Duodenal mucosa (tissue), 2 donors: Measurements from ENCODE around the gene B3GAT3.

ENCODE experiments used
- H3K27ac ChIP-seq: one replicate; pipeline ENCODE4 v1.7.0; 2013; ENCODE audit warnings: low read depth, low read length
- H3K27me3 ChIP-seq, 2 donors: one replicate each; pipeline ENCODE4 v1.7.0; 2013; ENCODE audit warnings: low read length in 2 of 2, control low read depth in 1 of 2; ENCODE audit not compliant: insufficient read depth in 2 of 2, control insufficient read depth in 1 of 2
- H3K36me3 ChIP-seq, 2 donors: one replicate each; pipeline ENCODE4 v1.7.0; 2013; ENCODE audit warnings: low read length in 2 of 2, control low read depth in 1 of 2; ENCODE audit not compliant: insufficient read depth in 2 of 2, control insufficient read depth in 1 of 2
- H3K4me1 ChIP-seq, 2 donors: one replicate each; pipeline ENCODE4 v1.7.0; 2013; ENCODE audit warnings: low read length in 2 of 2, control low read depth in 1 of 2; ENCODE audit not compliant: insufficient read depth in 2 of 2, control insufficient read depth in 1 of 2
- H3K4me3 ChIP-seq, 2 donors: one replicate each; pipeline ENCODE4 v1.7.0; 2013; ENCODE audit warnings: low read length in 2 of 2, low read depth in 1 of 2
- H3K9ac ChIP-seq, 2 donors: one replicate each; pipeline ENCODE4 v1.7.0; 2013; ENCODE audit warnings: low read length in 2 of 2, low read depth in 1 of 2
- H3K9me3 ChIP-seq, 2 donors: one replicate each; pipeline ENCODE4 v1.7.0; 2013; ENCODE audit warnings: low read length in 2 of 2, control low read depth in 1 of 2; ENCODE audit not compliant: control insufficient read depth in 1 of 2

The B3GAT3 gene

DNA sequence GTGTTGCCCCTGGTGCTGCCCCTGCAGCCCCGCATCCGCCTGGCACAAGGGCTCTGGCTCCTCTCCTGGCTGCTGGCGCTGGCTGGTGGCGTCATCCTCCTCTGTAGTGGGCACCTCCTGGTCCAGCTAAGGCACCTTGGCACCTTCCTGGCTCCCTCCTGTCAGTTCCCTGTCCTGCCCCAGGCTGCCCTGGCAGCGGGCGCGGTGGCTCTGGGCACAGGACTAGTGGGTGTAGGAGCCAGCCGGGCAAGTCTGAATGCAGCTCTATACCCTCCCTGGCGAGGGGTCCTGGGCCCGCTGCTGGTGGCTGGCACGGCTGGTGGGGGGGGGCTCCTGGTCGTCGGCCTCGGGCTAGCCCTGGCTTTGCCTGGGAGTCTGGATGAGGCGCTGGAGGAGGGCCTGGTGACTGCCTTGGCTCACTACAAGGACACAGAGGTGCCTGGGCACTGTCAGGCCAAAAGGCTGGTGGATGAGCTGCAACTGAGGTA, 8.5 kb downstream of the B3GAT3 start:
- H3K27ac ChIP-seq, result peak overlapping the region; percentile 79
- H3K9ac ChIP-seq, result peak overlapping the region in 1 of 2 donors; percentile 32
- no peaks in the 10 kb centered on the region for H3K9me3 ChIP-seq
- H3K27me3 ChIP-seq, result no peaks in the 10 kb centered on the region
- peak overlapping the region; percentile 70 to 71 for H3K4me3 ChIP-seq
- H3K4me1 ChIP-seq, result peaks cover 21 to 26% of the 10 kb centered on the region in 2 donors
- peaks cover 3 to 29% of the 10 kb centered on the region in 2 donors for H3K36me3 ChIP-seq

DNA sequence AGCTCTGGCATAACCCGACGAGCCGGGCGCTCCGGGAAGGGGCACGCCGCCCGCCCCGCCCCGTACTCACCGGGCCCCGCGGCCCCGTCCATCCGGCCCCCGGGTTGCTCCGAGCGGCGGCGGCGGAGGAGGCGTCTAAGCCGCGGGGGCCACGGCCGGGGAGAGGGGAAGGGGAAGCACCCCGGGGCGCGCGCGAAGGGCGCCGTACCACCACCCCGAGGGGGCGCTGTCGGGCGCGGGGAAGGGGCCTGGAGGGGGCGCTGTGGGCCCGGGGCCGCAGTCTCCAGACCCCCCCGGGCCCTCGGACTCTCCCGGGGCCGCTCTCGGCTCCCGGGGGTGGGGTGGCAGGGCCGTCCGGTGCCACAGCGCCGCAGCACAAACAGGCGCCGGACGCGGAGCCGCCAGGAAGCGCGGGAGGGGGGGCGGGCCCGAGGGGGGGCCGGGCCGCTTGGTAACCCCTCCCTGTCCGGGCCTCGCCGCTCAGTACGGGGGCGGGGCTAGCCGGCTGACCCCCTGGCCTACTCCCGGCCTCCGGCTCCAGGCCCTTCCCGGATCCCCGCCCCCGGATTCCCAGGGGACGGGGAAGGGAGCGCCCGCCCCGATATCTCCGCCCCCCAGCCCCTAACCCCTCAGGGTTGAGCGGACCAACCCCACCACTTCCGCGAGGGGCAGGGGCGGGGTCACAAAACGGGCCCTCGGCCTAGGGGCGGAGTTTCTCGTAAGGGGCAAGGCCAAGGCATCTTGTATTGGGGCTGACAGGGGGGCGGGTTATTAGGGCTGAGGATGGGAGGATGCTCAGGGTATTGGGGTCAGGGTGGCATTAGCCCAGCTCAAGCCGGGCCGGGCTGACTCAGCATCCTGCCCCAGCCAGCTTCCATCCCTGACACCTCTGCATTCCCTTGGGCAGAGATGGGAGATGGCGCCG, 9.2 kb downstream of the B3GAT3 start, which contains the start of the genes EML3 and ROM1:
TSS of gene EML3 (minus strand) at position 410 of the 925 bp plus-strand sequence. CDS start at position 92, 318 bp downstream.
TSS of gene ROM1 (plus strand) at position 892 of the 925 bp plus-strand sequence. CDS start at position 917, 25 bp downstream.
- H3K4me1 ChIP-seq, result peaks cover 21 to 26% of the 10 kb centered on the region in 2 donors
- H3K4me3 ChIP-seq, result peak within 1 kb of the TSS; percentile 70 to 71
- H3K9ac ChIP-seq, result peak within 1 kb of the TSS; percentile 75 to 81
- no peaks in the 10 kb centered on the region for H3K9me3 ChIP-seq
- H3K36me3 ChIP-seq, result peaks cover 7 to 32% of the 10 kb centered on the region in 2 donors
- peak within 1 kb of the TSS; percentile 79 for H3K27ac ChIP-seq
- no peaks in the 10 kb centered on the region for H3K27me3 ChIP-seq

GRCh38 chr11:62611705-62612365, 10.0 kb downstream of the B3GAT3 start:
- peak overlapping the region; percentile 79 for H3K27ac ChIP-seq
- peaks cover 7 to 27% of the 10 kb centered on the region in 2 donors for H3K36me3 ChIP-seq
- peak overlapping the region; percentile 75 to 81 for H3K9ac ChIP-seq

GRCh38 chr11:62610814-62611704, 10.7 kb downstream of the B3GAT3 start:
- Histone ChIP-seq H3K27me3 (no peaks in the 10 kb centered on the region), H3K9me3 (no peaks in the 10 kb centered on the region), H3K27ac (no peak overlapping the region), H3K4me1 (peaks cover 21 to 26% of the 10 kb centered on the region in 2 donors), H3K4me3 (peak overlapping the region; percentile 70 to 71), H3K36me3 (peaks cover 7 to 22% of the 10 kb centered on the region in 2 donors), H3K9ac (peak overlapping the region; percentile 75 to 81)

More at GRCh38 chr11:62611705-62612365, 10.0 kb downstream of the B3GAT3 start:
- H3K4me1 ChIP-seq, result peaks cover 21 to 26% of the 10 kb centered on the region in 2 donors
- no peaks in the 10 kb centered on the region for H3K9me3 ChIP-seq
- H3K4me3 ChIP-seq, result peak overlapping the region; percentile 70 to 71
- H3K27me3 ChIP-seq, result no peaks in the 10 kb centered on the region

GRCh38 chr11:62610403-62610802, 11.4 kb downstream of the B3GAT3 start:
- H3K4me3 ChIP-seq, result no peak overlapping the region
- H3K27me3 ChIP-seq, result no peaks in the 10 kb centered on the region
- H3K27ac ChIP-seq, result no peak overlapping the region
- H3K9ac ChIP-seq, result no peak overlapping the region
- H3K4me1 ChIP-seq, result peaks cover 21 to 26% of the 10 kb centered on the region in 2 donors
- H3K9me3 ChIP-seq, result no peaks in the 10 kb centered on the region
- H3K36me3 ChIP-seq, result peaks cover 10 to 22% of the 10 kb centered on the region in 2 donors

DNA sequence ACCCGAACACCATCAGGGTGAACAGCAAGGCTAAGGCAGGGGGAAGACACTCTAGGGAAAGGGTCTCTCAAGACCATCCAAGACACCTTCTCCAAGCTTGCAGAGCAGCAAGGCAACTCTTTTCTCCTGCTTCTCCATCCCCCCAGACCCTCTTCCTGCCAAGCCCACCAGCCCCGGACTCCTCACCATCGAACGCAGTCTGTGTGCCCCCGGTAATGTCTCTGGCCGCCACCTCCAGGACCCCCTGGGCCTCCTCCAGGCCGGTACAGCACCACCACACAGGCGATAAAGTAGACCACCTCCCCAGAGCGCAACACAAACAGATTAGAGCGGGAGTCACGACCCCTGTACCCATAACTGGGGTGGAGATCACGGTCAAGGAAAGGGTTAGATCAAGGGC, 13.0 kb downstream of the B3GAT3 start:
- Histone ChIP-seq H3K4me1 (peaks cover 19 to 21% of the 10 kb centered on the region in 2 donors), H3K4me3 (no peak overlapping the region), H3K36me3 (peaks cover 10 to 25% of the 10 kb centered on the region in 2 donors), H3K9me3 (no peaks in the 10 kb centered on the region), H3K9ac (no peak overlapping the region), H3K27me3 (no peaks in the 10 kb centered on the region), H3K27ac (no peak overlapping the region)

DNA sequence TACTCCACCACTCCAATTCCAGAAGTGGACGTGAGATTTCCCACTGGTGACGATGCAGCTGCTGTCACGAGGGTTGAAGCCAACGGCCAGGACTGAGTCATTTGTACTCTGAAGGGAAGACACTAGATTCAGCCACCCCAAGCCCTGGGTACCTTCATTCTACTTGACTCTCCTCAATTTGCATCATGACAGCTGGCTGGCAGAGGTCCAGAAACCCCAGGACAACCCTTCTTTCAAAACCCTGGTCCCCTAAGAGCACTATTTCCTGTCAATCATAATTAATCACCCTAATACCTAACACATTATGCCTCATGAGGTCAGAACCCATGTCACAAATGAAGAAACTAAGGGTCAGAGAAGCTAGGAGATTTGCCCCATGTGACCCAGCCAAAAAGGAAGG, 14.1 kb downstream of the B3GAT3 start:
- Histone ChIP-seq H3K4me3 (no peak overlapping the region), H3K4me1 (peaks cover 16 to 19% of the 10 kb centered on the region in 2 donors), H3K9me3 (no peaks in the 10 kb centered on the region), H3K9ac (no peak overlapping the region), H3K27me3 (no peaks in the 10 kb centered on the region), H3K27ac (no peak overlapping the region), H3K36me3 (peaks cover 10 to 25% of the 10 kb centered on the region in 2 donors)

DNA sequence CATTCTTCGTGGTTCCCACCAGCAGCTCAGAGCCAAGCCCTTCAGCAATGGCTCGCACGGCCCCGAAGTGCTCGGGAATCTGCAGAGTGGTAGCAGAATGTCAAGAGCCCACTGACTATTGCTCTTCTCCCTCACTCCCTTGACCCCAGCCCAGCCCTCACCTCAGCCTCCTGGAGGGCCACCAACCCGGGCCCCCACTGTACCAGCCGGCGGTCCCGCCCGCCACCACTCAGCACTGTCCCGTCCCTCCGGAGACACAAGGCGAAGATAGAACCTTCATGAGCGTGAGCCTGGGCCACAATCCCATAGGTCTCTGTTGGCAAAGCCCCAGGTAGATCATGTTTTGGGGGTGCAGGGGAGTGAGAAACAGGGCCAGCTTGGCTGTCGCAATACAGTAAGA, 15.9 kb downstream of the B3GAT3 start:
- Histone ChIP-seq H3K9me3 (no peaks in the 10 kb centered on the region), H3K9ac (no peak overlapping the region), H3K4me3 (no peak overlapping the region), H3K36me3 (peaks cover 10 to 25% of the 10 kb centered on the region in 2 donors), H3K4me1 (peaks cover 8 to 13% of the 10 kb centered on the region in 2 donors), H3K27me3 (no peaks in the 10 kb centered on the region), H3K27ac (no peak overlapping the region)

- no peak overlapping the region for H3K4me3 ChIP-seq
- H3K36me3 ChIP-seq, result peaks cover 10 to 24% of the 10 kb centered on the region in 2 donors
- H3K27ac ChIP-seq, result no peak overlapping the region
- no peaks in the 10 kb centered on the region for H3K9me3 ChIP-seq
- H3K27me3 ChIP-seq, result no peaks in the 10 kb centered on the region
- H3K4me1 ChIP-seq, result peaks cover 7 to 15% of the 10 kb centered on the region in 2 donors
- H3K9ac ChIP-seq, result no peak overlapping the region
Observed at GRCh38 chr11:62605467-62605866, 16.3 kb downstream of the B3GAT3 start.
